Sigmoid colon (tissue), 7 donors: Measurements from ENCODE around the gene FERMT2. TPM values are rescaled to one million over a fixed set of nuclear protein-coding genes. Genes with fewer than 3 reads are reported as not detected.

Source experiments
- DNase-seq: peaks from one replicate; pipeline ENCODE4 v3.0.0-alpha.2; 2019
- H3K27ac ChIP-seq, 4 donors: fragments of 200-600 bp; sonication (generic); one replicate each; pipeline ENCODE4 v1.5.1; 2016 to 2019; ENCODE audit warnings: mild to moderate bottlenecking in 1 of 4
- H3K27me3 ChIP-seq, 3 donors: fragments of 200-600 bp; sonication (generic); one replicate each; pipeline ENCODE4 v1.5.1; 2019; ENCODE audit warnings: mild to moderate bottlenecking in 1 of 3
- H3K36me3 ChIP-seq, 4 donors: fragments of 200-600 bp; sonication (generic); one replicate each; pipeline ENCODE4 v1.5.1; 2016 to 2019
- H3K4me1 ChIP-seq, 4 donors: fragments of 200-600 bp; sonication (generic); one replicate each; pipeline ENCODE4 v1.5.1; 2017 to 2019
- H3K4me3 ChIP-seq, 4 donors: fragments of 200-600 bp; sonication (generic); one replicate each; pipeline ENCODE4 v1.5.1; 2017 to 2019; ENCODE audit warnings: mild to moderate bottlenecking in 2 of 4, moderate library complexity in 1 of 4
- H3K9me3 ChIP-seq, 4 donors: fragments of 200-600 bp in 3 of 4; sonication (generic) in 3 of 4; one replicate each; pipeline versions ENCODE4 v1.5.1 to v1.6.1; 2013 to 2019
- CTCF ChIP-seq, 4 experiments: fragments of 450-650 bp in 3 of 4; fragments of 200-600 bp in 1 of 4; IDR thresholded peaks; one replicate each; pipeline ENCODE4 v1.5.1; 2016 to 2019; ENCODE audit warnings: antibody characterized with exemption in 4 of 4, mild to moderate bottlenecking in 3 of 4, moderate library complexity in 2 of 4
- EP300 ChIP-seq, 4 donors: sonication (generic); formaldehyde crosslinking; IDR thresholded peaks; one replicate each; pipeline ENCODE4 v1.6.1; 2017; ENCODE audit warnings: antibody characterized with exemption in 4 of 4
- POLR2A ChIP-seq, 2 donors: fragments of 450-650 bp; IDR thresholded peaks; one replicate each; pipeline ENCODE4 v1.6.1; 2016; ENCODE audit warnings: antibody characterized with exemption in 2 of 2, mild to moderate bottlenecking in 2 of 2, moderate library complexity in 2 of 2
- POLR2AphosphoS5 ChIP-seq, 4 donors: sonication (generic); formaldehyde crosslinking; IDR thresholded peaks; one replicate each; pipeline ENCODE4 v1.6.1; 2017; ENCODE audit warnings: antibody characterized with exemption in 4 of 4
- WGBS, 2 donors: extraction: QIAGEN DNeasy Blood & Tissue Kit; methylation state at CpG; one replicate each; pipeline ENCODE4 v1.1.7; 2013; 5-methylcytosine and 5-hydroxymethylcytosine counted together
- intact Hi-C: fragments of 100-400 bp; cut with DNase I; formaldehyde crosslinking; loops from one replicate; pipeline ENCODE4 v1.15.1; 2023
- polyA plus RNA-seq, 3 donors: library from polyadenylated mRNA; stranded (reverse); fragments of 200-250 nt; gene quantifications; one replicate each; pipeline ENCODE4 v1.2.3, GENCODE V29; 2013
- total RNA-seq, 4 donors: library from RNA; depleted of rRNA; stranded (reverse); fragments of >200 nt; gene quantifications; one replicate each; pipeline ENCODE4 v1.1.0, GENCODE V29; 2016
- donor health status: healthy with polysubstance abuse.
- donor health status: Bipolar disorder and iron deficiency.
- donor health status: healthy.

FERMT2 gene
- total and polyA plus RNA-seq, 7 donors, result 3.0 to 317 (median 278) TPM

GRCh38 chr14:52988139-52988538 lies 37.3 kb upstream of the FERMT2 start:
- no peaks in the 10 kb centered on the region for H3K4me1 ChIP-seq
- no peaks in the 10 kb centered on the region for H3K27me3 ChIP-seq
- intact Hi-C loops, result no loop called here
- TF ChIP-seq EP300 (IDR thresholded peaks at IDR 0.05), result no peak
- no peak for TF ChIP-seq POLR2AphosphoS5 (IDR thresholded peaks at IDR 0.05)
- TF ChIP-seq POLR2A (IDR thresholded peaks at IDR 0.05), result no peak
- no peak for TF ChIP-seq CTCF (IDR thresholded peaks at IDR 0.05)
- H3K9me3 ChIP-seq, result no peaks in the 10 kb centered on the region
- H3K36me3 ChIP-seq, result no peaks in the 10 kb centered on the region
- H3K27ac ChIP-seq, result no peak overlapping the region
- DNase-seq, result no peak
- no peak overlapping the region for H3K4me3 ChIP-seq

- H3K27ac ChIP-seq, result no peak overlapping the region
- H3K4me1 ChIP-seq, result no peaks in the 10 kb centered on the region
- no peaks in the 10 kb centered on the region for H3K36me3 ChIP-seq
- TF ChIP-seq POLR2A (IDR thresholded peaks at IDR 0.05) (no peak), POLR2AphosphoS5 (IDR thresholded peaks at IDR 0.05) (no peak), CTCF (IDR thresholded peaks at IDR 0.05) (no peak), EP300 (IDR thresholded peaks at IDR 0.05) (no peak)
- H3K4me3 ChIP-seq, result no peak overlapping the region
- intact Hi-C loops, result no loop called here
- H3K9me3 ChIP-seq, result no peaks in the 10 kb centered on the region
- WGBS, 2 donors, result 46 to 82% methylated on average over 3 of the region's 3 CpGs
- no peaks in the 10 kb centered on the region for H3K27me3 ChIP-seq
- no peak for DNase-seq
These were observed 36.7 kb upstream of the FERMT2 start for GRCh38 chr14:52987514-52987913.

GRCh38 chr14:52987042-52987441 lies 36.2 kb upstream of the FERMT2 start:
- Histone ChIP-seq H3K9me3 (no peaks in the 10 kb centered on the region), H3K27ac (no peak overlapping the region), H3K27me3 (no peaks in the 10 kb centered on the region), H3K4me3 (no peak overlapping the region), H3K36me3 (no peaks in the 10 kb centered on the region), H3K4me1 (no peaks in the 10 kb centered on the region)
- TF ChIP-seq POLR2AphosphoS5 (IDR thresholded peaks at IDR 0.05) (no peak), POLR2A (IDR thresholded peaks at IDR 0.05) (no peak), EP300 (IDR thresholded peaks at IDR 0.05) (no peak), CTCF (IDR thresholded peaks at IDR 0.05) (no peak)
- 61% methylated on average over 2 of the region's 2 CpGs for WGBS, 2 donors
- intact Hi-C loops, result no loop called here
- no peak for DNase-seq

GRCh38 chr14:52977798-52978197 lies 26.9 kb upstream of the FERMT2 start:
- 31 to 78% methylated on average over 3 of the region's 3 CpGs for WGBS, 2 donors
- no peak for DNase-seq
- TF ChIP-seq CTCF (IDR thresholded peaks at IDR 0.05) (no peak), POLR2AphosphoS5 (IDR thresholded peaks at IDR 0.05) (no peak), EP300 (IDR thresholded peaks at IDR 0.05) (no peak), POLR2A (IDR thresholded peaks at IDR 0.05) (no peak)
- Histone ChIP-seq H3K9me3 (no peaks in the 10 kb centered on the region), H3K36me3 (no peaks in the 10 kb centered on the region), H3K4me1 (no peaks in the 10 kb centered on the region), H3K27me3 (no peaks in the 10 kb centered on the region), H3K4me3 (no peak overlapping the region), H3K27ac (no peak overlapping the region)
- intact Hi-C loops, result no loop called here

GRCh38 chr14:52974406-52974805 lies 23.6 kb upstream of the FERMT2 start:
- Histone ChIP-seq H3K4me3 (no peak overlapping the region), H3K36me3 (no peaks in the 10 kb centered on the region), H3K9me3 (no peaks in the 10 kb centered on the region), H3K27me3 (no peaks in the 10 kb centered on the region), H3K4me1 (no peaks in the 10 kb centered on the region), H3K27ac (no peak overlapping the region)
- intact Hi-C loops, result no loop called here
- DNase-seq, result no peak
- TF ChIP-seq EP300 (IDR thresholded peaks at IDR 0.05), result no peak
- TF ChIP-seq CTCF (IDR thresholded peaks at IDR 0.05), result no peak
- TF ChIP-seq POLR2A (IDR thresholded peaks at IDR 0.05), result no peak
- no peak for TF ChIP-seq POLR2AphosphoS5 (IDR thresholded peaks at IDR 0.05)
